ENCODE data around the gene CCRL2. TPM values are rescaled to one million over a fixed set of nuclear protein-coding genes. Genes with fewer than 3 reads are reported as not detected.
"Not testable (repeated sequence)": the region's sequence is repeated elsewhere in the genome, so short reads cannot be mapped to it uniquely, and the experiment has no call there.

Gene CCRL2
- total RNA-seq, 1 donor from 2014 or later = not detected

- not testable (repeated sequence) for DNase-seq (ENCODE audit: low spot score); H3K4me1 Mint-ChIP-seq (ENCODE audit: low read depth); H3K27ac Mint-ChIP-seq (ENCODE audit: unreplicated experiment); H3K27me3 Mint-ChIP-seq (ENCODE audit: low read depth); H3K4me3 Mint-ChIP-seq (ENCODE audit: unreplicated experiment); H3K36me3 Mint-ChIP-seq (ENCODE audit: low read depth)
- peaks cover 14% of the 10 kb centered on the region for H3K9me3 Mint-ChIP-seq (ENCODE audit: low read depth)
Observed at GRCh38 chr3:46433118-46433517, 26.1 kb downstream of the CCRL2 start.

- TF ChIP-seq CTCF (IDR thresholded peaks at IDR 0.05) = no peak
- Mint-ChIP-seq H3K27me3 (ENCODE audit: low read depth) (peaks cover 8% of the 10 kb centered on the region), H3K4me1 (ENCODE audit: low read depth) (no peaks in the 10 kb centered on the region), H3K27ac (ENCODE audit: unreplicated experiment) (no peak overlapping the region), H3K9me3 (ENCODE audit: low read depth) (peaks cover 14% of the 10 kb centered on the region), H3K4me3 (ENCODE audit: unreplicated experiment) (no peak overlapping the region), H3K36me3 (ENCODE audit: low read depth) (peaks cover 4% of the 10 kb centered on the region)
- no peak for DNase-seq (ENCODE audit: low spot score)
Observed at GRCh38 chr3:46433841-46434240, 26.8 kb downstream of the CCRL2 start.

- H3K27me3 Mint-ChIP-seq (ENCODE audit: low read depth) = peaks cover 10% of the 10 kb centered on the region
- H3K27ac Mint-ChIP-seq (ENCODE audit: unreplicated experiment) = no peak overlapping the region
- H3K9me3 Mint-ChIP-seq (ENCODE audit: low read depth) = peaks cover 14% of the 10 kb centered on the region
- DNase-seq (ENCODE audit: low spot score) = no peak
- H3K36me3 Mint-ChIP-seq (ENCODE audit: low read depth) = peaks cover 4% of the 10 kb centered on the region
- no peak for TF ChIP-seq CTCF (IDR thresholded peaks at IDR 0.05)
- no peak overlapping the region for H3K4me3 Mint-ChIP-seq (ENCODE audit: unreplicated experiment)
- no peaks in the 10 kb centered on the region for H3K4me1 Mint-ChIP-seq (ENCODE audit: low read depth)
Observed at GRCh38 chr3:46435081-46435726, 28.1 kb downstream of the CCRL2 start.

GRCh38 chr3:46438831-46439230 lies 31.8 kb downstream of the CCRL2 start:
- no peak overlapping the region for H3K4me3 Mint-ChIP-seq (ENCODE audit: unreplicated experiment)
- no peak for DNase-seq (ENCODE audit: low spot score)
- no peak overlapping the region for H3K27ac Mint-ChIP-seq (ENCODE audit: unreplicated experiment)
- H3K9me3 Mint-ChIP-seq (ENCODE audit: low read depth) = no peaks in the 10 kb centered on the region
- no peak for TF ChIP-seq CTCF (IDR thresholded peaks at IDR 0.05)
- no peaks in the 10 kb centered on the region for H3K4me1 Mint-ChIP-seq (ENCODE audit: low read depth)
- no peaks in the 10 kb centered on the region for H3K36me3 Mint-ChIP-seq (ENCODE audit: low read depth)
- peaks cover 12% of the 10 kb centered on the region for H3K27me3 Mint-ChIP-seq (ENCODE audit: low read depth)

GRCh38 chr3:46440531-46441294 lies 33.7 kb downstream of the CCRL2 start:
- DNase-seq (ENCODE audit: low spot score) = no peak
- Mint-ChIP-seq H3K4me3 (ENCODE audit: unreplicated experiment) (no peak overlapping the region), H3K27ac (ENCODE audit: unreplicated experiment) (no peak overlapping the region), H3K4me1 (ENCODE audit: low read depth) (no peaks in the 10 kb centered on the region), H3K9me3 (ENCODE audit: low read depth) (no peaks in the 10 kb centered on the region), H3K27me3 (ENCODE audit: low read depth) (peaks cover 7% of the 10 kb centered on the region), H3K36me3 (ENCODE audit: low read depth) (no peaks in the 10 kb centered on the region)
- no peak for TF ChIP-seq CTCF (IDR thresholded peaks at IDR 0.05)
